ENCODE results near the gene CMSS1. TPM values are rescaled to one million over a fixed set of nuclear protein-coding genes. Genes with fewer than 3 reads are reported as not detected.
A peak's percentile ranks its signal among the peaks of the same experiment; 100 is the strongest.

Gene CMSS1
- total RNA-seq, 4 donors from 2014 or later, result 23.2 to 89.5 (median 67.6) TPM

DNA sequence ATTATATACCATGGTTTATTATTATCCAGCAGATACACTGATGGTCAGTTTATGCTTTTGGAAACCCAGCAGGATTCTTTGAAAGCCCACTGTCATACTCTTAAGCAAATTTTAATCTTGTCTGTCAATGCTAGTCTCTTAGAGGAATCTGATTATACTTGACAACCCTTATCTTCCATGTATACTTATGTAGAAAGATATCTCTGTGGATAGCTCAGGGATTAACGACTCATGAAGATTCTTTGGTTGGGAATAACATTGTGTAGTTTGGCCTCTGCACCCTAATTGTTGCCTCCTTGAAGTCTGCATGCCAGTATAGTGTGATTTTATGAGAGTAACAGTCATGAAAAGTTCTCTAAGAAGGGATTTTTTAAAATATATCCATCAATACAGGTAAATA is 263.6 kb downstream of the CMSS1 start:
- in situ Hi-C loops (cut with MboI; ENCODE audit: low sequenced_read_pairs in 4 of 4) (no loop called here), intact Hi-C loops (cut with DNase I; ENCODE audit: low total_unique reads) (no loop called here)
- Histone ChIP-seq H3K27me3 (no peaks in the 10 kb centered on the region), H3K4me3 (no peak overlapping the region), H3K27ac (peak overlapping the region in 1 of 4 donors; percentile 84), H3K9me3 (no peaks in the 10 kb centered on the region), H3K4me1 (peaks cover 24 to 37% of the 10 kb centered on the region in 2 donors), H3K36me3 (no peaks in the 10 kb centered on the region)
- TF ChIP-seq, protein P1, sequence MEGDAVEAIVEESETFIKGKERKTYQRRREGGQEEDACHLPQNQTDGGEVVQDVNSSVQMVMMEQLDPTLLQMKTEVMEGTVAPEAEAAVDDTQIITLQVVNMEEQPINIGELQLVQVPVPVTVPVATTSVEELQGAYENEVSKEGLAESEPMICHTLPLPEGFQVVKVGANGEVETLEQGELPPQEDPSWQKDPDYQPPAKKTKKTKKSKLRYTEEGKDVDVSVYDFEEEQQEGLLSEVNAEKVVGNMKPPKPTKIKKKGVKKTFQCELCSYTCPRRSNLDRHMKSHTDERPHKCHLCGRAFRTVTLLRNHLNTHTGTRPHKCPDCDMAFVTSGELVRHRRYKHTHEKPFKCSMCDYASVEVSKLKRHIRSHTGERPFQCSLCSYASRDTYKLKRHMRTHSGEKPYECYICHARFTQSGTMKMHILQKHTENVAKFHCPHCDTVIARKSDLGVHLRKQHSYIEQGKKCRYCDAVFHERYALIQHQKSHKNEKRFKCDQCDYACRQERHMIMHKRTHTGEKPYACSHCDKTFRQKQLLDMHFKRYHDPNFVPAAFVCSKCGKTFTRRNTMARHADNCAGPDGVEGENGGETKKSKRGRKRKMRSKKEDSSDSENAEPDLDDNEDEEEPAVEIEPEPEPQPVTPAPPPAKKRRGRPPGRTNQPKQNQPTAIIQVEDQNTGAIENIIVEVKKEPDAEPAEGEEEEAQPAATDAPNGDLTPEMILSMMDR (IDR thresholded peaks at IDR 0.05 in 4 of 5, conservative IDR thresholded peaks at IDR 0.05 in 1 of 5), result no peak
- TF ChIP-seq POLR2A (IDR thresholded peaks at IDR 0.05), result no peak
- no peak for ATAC-seq
- DNase-seq, result no peak

DNA sequence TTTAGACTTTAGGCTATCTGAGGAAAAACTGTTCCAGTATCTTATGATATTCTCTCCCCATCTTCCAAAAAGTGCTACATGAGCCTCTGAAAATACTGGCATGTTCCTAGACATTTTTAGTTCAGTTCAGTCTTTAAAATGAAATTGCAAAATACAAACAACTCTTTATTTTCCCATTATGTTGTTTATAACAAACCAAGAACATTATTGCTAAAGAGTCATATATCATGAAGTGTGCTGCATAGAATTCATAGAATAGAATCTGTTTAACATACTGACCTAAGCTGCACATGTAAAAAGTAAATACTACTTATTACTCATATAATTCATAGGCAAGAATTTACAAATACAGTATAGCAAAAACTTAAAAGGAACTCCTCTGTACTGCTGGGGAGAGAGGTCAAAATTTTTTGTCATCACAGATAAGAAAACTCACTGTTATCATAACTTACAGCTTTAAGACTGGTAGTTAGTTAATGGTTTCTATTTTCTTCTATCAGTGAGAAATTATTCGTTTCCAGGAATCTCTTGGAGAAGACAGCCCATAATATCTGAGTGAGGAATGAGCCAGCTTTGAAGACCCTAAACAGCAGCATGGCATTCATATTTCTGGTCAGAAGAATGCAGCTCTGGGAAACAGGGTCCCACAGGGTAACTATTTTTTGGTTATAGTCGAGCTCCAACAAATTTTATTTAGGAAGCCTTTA is 264.5 kb downstream of the CMSS1 start:
- peaks cover 26 to 29% of the 10 kb centered on the region in 2 donors for H3K4me1 ChIP-seq
- TF ChIP-seq POLR2A (IDR thresholded peaks at IDR 0.05), result no peak
- TF ChIP-seq, protein P1 (IDR thresholded peaks at IDR 0.05 in 4 of 5, conservative IDR thresholded peaks at IDR 0.05 in 1 of 5), result no peak

DNA sequence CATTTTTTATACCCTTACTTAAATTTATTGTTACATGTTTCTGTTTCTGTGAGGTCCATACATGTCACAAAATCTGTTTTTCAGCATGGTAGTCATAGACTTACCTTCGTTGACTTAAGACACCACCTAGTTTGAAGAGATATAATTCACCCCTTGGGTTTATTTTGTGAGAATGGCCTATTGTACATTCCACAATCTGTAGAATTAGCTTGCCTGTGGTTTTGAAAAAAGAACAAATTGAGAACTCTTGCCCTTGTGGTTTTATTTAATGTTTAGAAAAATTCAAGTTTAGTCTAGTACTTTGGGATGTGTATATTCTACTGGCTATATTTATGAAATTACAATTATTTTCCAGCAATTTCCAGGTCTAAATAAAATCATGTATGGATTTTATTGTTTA is 265.1 kb downstream of the CMSS1 start:
- ATAC-seq, result no peak
- H3K9me3 ChIP-seq, result no peaks in the 10 kb centered on the region
- H3K27me3 ChIP-seq, result no peaks in the 10 kb centered on the region
- peak overlapping the region in 1 of 4 donors; percentile 84 for H3K27ac ChIP-seq
- intact Hi-C loops (cut with DNase I; ENCODE audit: low total_unique reads), result no loop called here
- in situ Hi-C loops (cut with MboI; ENCODE audit: low sequenced_read_pairs in 4 of 4), result no loop called here
- peaks cover 21 to 27% of the 10 kb centered on the region in 2 donors for H3K4me1 ChIP-seq
- no peaks in the 10 kb centered on the region for H3K36me3 ChIP-seq
- no peak for DNase-seq
- TF ChIP-seq POLR2A (IDR thresholded peaks at IDR 0.05), result no peak
- TF ChIP-seq, protein P1 (IDR thresholded peaks at IDR 0.05 in 4 of 5, conservative IDR thresholded peaks at IDR 0.05 in 1 of 5), result no peak
- no peak overlapping the region for H3K4me3 ChIP-seq

More for the DNA sequence above, 264.5 kb downstream of the CMSS1 start:
- no peaks in the 10 kb centered on the region for H3K36me3 ChIP-seq
- no peak for ATAC-seq
- in situ Hi-C loops (cut with MboI; ENCODE audit: low sequenced_read_pairs in 4 of 4), result no loop called here
- no peaks in the 10 kb centered on the region for H3K27me3 ChIP-seq
- intact Hi-C loops (cut with DNase I; ENCODE audit: low total_unique reads), result no loop called here
- DNase-seq, result no peak
- peak overlapping the region in 2 of 4 donors; percentile 24 to 84 for H3K27ac ChIP-seq
- no peak overlapping the region for H3K4me3 ChIP-seq
- no peaks in the 10 kb centered on the region for H3K9me3 ChIP-seq

DNA sequence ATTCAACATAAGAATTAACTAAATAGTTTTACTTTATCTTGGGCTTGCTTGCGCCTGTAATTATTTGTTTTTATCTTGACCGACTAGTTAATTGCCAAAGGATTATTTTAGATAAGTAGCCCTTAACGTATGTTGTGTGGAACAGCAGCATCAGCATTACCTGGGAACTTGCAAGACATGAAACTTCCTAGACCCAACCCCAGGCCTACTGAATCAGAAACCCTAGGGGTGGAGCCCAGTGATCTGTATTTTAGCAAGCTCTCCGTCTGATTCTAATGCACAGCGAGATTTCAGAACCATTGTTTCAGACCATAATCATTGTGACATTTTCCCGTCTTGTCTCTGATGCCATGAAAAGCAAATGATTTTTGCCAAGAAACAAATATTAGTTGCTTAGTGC is 265.5 kb downstream of the CMSS1 start:
- intact Hi-C loops (cut with DNase I; ENCODE audit: low total_unique reads), result no loop called here
- H3K9me3 ChIP-seq, result no peaks in the 10 kb centered on the region
- in situ Hi-C loops (cut with MboI; ENCODE audit: low sequenced_read_pairs in 4 of 4), result no loop called here
- peaks cover 26 to 27% of the 10 kb centered on the region in 2 donors for H3K4me1 ChIP-seq
- no peak overlapping the region for H3K4me3 ChIP-seq
- no peak for ATAC-seq
- no peaks in the 10 kb centered on the region for H3K36me3 ChIP-seq
- no peak for DNase-seq
- peak overlapping the region in 3 of 4 donors; percentile 27 to 84 (median 29) for H3K27ac ChIP-seq
- TF ChIP-seq, protein P1 (IDR thresholded peaks at IDR 0.05 in 4 of 5, conservative IDR thresholded peaks at IDR 0.05 in 1 of 5), result no peak
- TF ChIP-seq POLR2A (IDR thresholded peaks at IDR 0.05), result no peak
- no peaks in the 10 kb centered on the region for H3K27me3 ChIP-seq
